OCI-LY7 (cell line): Measurements from ENCODE around the gene OR6A2.

Experiments used
- EZH2phosphoT487 ChIP-seq: fragments of 200-600 bp; sonication (generic); IDR thresholded peaks from 2 replicates; pipeline ENCODE4 v1.6.1; 2018; ENCODE audit warnings: low read depth, borderline replicate concordance, mild to moderate bottlenecking, mixed run types, antibody characterized with exemption, low read length, moderate library complexity, mixed read lengths
- TF ChIP-seq, protein P1 (sequence below): fragments of 200-600 bp; sonication (generic); conservative IDR thresholded peaks from 2 replicates; pipeline ENCODE4 v1.5.1; 2014; ENCODE audit warnings: mild to moderate bottlenecking, antibody characterized with exemption, low read length, moderate library complexity, mixed read lengths

DNA sequence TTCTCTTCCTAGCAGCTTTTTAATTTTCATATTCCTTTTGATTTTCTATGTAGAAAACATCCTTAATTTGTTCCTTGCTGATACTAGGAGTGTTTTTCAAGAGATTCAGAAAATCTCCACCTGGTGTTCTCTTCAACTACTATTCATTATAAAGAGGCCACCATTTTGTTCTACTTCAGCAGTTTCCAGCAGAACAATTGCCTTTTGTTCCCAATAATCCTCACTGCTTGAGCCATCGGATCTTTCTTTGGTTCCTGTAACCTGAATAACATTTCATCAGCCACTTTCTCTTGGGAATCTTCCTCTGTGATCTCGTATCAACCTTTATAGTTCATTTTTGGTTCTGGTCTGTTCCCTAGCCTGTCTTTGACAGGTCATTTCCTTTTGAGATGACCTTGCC is 44.2 kb upstream of the OR6A2 start:
- TF ChIP-seq EZH2phosphoT487: no peak
- TF ChIP-seq, protein P1, sequence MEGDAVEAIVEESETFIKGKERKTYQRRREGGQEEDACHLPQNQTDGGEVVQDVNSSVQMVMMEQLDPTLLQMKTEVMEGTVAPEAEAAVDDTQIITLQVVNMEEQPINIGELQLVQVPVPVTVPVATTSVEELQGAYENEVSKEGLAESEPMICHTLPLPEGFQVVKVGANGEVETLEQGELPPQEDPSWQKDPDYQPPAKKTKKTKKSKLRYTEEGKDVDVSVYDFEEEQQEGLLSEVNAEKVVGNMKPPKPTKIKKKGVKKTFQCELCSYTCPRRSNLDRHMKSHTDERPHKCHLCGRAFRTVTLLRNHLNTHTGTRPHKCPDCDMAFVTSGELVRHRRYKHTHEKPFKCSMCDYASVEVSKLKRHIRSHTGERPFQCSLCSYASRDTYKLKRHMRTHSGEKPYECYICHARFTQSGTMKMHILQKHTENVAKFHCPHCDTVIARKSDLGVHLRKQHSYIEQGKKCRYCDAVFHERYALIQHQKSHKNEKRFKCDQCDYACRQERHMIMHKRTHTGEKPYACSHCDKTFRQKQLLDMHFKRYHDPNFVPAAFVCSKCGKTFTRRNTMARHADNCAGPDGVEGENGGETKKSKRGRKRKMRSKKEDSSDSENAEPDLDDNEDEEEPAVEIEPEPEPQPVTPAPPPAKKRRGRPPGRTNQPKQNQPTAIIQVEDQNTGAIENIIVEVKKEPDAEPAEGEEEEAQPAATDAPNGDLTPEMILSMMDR: no peak
